Small intestine (tissue), 7 donors: ENCODE results near the gene CLDN2. TPM values are rescaled to one million over a fixed set of nuclear protein-coding genes. Genes with fewer than 3 reads are reported as not detected.

Source experiments
- DNase-seq, 2 donors: peaks; one replicate each; pipeline versions ENCODE4 v3.0.0 to v3.0.0-alpha.2; 2013
- FAIRE-seq: peaks from 2 replicates; lab custom pipeline; 2012; peaks lifted over from hg19 to GRCh38; lab: Jason Lieb, UNC
- H3K27ac ChIP-seq, 3 donors: one replicate each; pipeline ENCODE4 v1.5.1; 2013; ENCODE audit warnings: low read length in 2 of 3, mild to moderate bottlenecking in 2 of 3, control low read depth in 1 of 3, inconsistent platforms in 1 of 3, low read depth in 1 of 3, moderate library complexity in 1 of 3
- H3K27me3 ChIP-seq, 3 donors: one replicate each; pipeline ENCODE4 v1.6.1; 2013; ENCODE audit warnings: low read length in 3 of 3, inconsistent platforms in 1 of 3; ENCODE audit not compliant: control insufficient read depth in 3 of 3, insufficient read depth in 3 of 3
- H3K36me3 ChIP-seq, 3 donors: one replicate each; pipeline ENCODE4 v1.6.1; 2013; ENCODE audit warnings: low read length in 3 of 3, inconsistent platforms in 1 of 3, low read depth in 1 of 3, mild to moderate bottlenecking in 1 of 3, moderate library complexity in 1 of 3; ENCODE audit not compliant: control insufficient read depth in 3 of 3, insufficient read depth in 2 of 3
- H3K4me1 ChIP-seq, 3 donors: one replicate each; pipeline ENCODE4 v1.6.1; 2013; ENCODE audit warnings: low read length in 2 of 3, inconsistent platforms in 1 of 3, low read depth in 1 of 3, mild to moderate bottlenecking in 1 of 3, moderate library complexity in 1 of 3; ENCODE audit not compliant: control insufficient read depth in 3 of 3, insufficient read depth in 2 of 3
- H3K4me3 ChIP-seq, 3 donors: one replicate each; pipeline ENCODE4 v1.5.1; 2013; ENCODE audit warnings: low read length in 3 of 3, control low read depth in 1 of 3, inconsistent platforms in 1 of 3, low read depth in 1 of 3, mild to moderate bottlenecking in 1 of 3, moderate library complexity in 1 of 3
- H3K9me3 ChIP-seq, 2 donors: one replicate each; pipeline ENCODE4 v1.6.1; 2013; ENCODE audit warnings: low read depth in 1 of 2, low read length in 1 of 2; ENCODE audit not compliant: control insufficient read depth in 2 of 2, insufficient read depth in 1 of 2
- WGBS, 3 donors: extraction: QIAGEN DNeasy Blood & Tissue Kit; methylation state at CpG; one replicate each; pipeline ENCODE4 v1.1.7; 2013; 5-methylcytosine and 5-hydroxymethylcytosine counted together
- polyA plus RNA-seq, 4 donors: library from polyadenylated mRNA; stranded (reverse) in 3 of 4; unstranded in 1 of 4; fragments of 200-250 nt in 3 of 4; fragments of 120-200 nt in 1 of 4; gene quantifications; one replicate each; pipeline versions ENCODE4 v1.2.1 to v1.2.3, GENCODE V29; 2013
- donor health status: healthy with polysubstance abuse.
- donor health status: control.
- donor health status: control.
- donor health status: Bipolar disorder and iron deficiency.
- donor health status: healthy.

Gene CLDN2
- polyA plus RNA-seq, 4 donors = 1.3 to 156 (median 22.0) TPM

DNA sequence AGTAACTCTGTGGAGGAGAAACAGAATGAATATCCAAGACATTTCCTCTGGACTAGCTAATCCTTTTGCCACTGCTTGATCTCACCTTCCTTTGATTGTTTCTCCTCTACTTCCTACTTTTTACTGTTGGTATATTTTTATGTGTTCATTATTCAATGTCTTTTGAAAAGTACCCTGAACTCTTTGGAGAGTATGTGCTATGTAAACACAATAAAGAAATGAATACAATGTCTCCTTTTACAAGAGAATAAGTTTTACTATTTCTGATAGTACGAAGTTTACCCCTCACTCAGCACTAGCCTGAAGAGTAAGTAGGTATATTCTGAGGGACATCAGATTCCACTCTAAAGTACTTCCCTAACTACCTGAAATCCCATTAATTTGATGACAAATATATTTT is 19.9 kb downstream of the CLDN2 start:
- no peak overlapping the region for H3K4me3 ChIP-seq
- no peaks in the 10 kb centered on the region for H3K9me3 ChIP-seq
- H3K36me3 ChIP-seq = peaks cover 0 to 9% (median 4%) of the 10 kb centered on the region in 3 donors
- peaks cover 0 to 15% (median 0%) of the 10 kb centered on the region in 3 donors for H3K4me1 ChIP-seq
- 22 to 56% (median 33%) methylated on average over 1 of the region's 1 CpG for WGBS, 3 donors
- no peaks in the 10 kb centered on the region for H3K27me3 ChIP-seq
- H3K27ac ChIP-seq = no peak overlapping the region
- DNase-seq (no peak), FAIRE-seq (no peak)

DNA sequence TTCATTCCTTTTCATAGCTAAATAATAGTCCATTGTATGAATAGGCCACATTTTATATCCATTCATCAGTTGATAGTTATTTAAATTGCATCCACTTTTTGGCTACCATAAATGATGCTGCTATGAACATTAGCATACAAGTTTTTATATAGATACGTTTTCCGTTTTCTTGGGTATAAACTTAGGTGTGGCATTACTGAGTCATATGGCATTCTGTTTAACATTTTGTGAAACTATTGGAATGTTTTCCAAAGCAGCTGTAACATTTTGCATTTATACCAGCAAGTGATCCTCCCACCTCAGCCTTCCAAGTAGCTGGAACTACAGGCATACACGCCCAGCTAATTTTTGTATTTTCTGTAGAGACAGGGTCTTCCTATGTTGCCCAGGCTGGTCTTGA is 26.3 kb downstream of the CLDN2 start:
- WGBS, 3 donors = 85 to 96% (median 96%) methylated on average over 3 of the region's 3 CpGs
- Histone ChIP-seq H3K36me3 (peaks cover 0 to 6% (median 2%) of the 10 kb centered on the region in 3 donors), H3K27ac (no peak overlapping the region), H3K4me3 (no peak overlapping the region), H3K4me1 (peaks cover 0 to 5% (median 0%) of the 10 kb centered on the region in 3 donors), H3K27me3 (no peaks in the 10 kb centered on the region), H3K9me3 (no peaks in the 10 kb centered on the region)
- DNase-seq (no peak), FAIRE-seq (no peak)

DNA sequence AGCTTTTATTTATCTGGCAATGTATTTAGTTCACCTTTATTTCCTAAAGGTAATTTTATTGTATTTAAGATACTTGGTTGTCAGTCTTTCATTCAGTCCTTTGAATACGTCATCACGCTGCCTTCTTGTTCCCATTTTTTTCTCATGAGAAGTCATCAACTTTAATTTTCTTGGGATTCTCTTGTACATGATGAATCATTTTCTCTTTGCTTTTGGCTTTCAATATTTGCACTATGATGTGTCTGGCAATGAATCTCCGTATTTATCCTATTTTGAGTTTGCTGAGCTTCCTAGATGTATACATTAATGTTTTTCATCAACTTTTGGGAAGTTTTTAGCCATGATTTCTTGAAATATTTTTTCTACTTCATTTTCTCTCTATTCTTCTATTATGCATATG is 28.4 kb downstream of the CLDN2 start:
- Histone ChIP-seq H3K27me3 (no peaks in the 10 kb centered on the region), H3K4me1 (peaks cover 0 to 11% (median 0%) of the 10 kb centered on the region in 3 donors), H3K27ac (no peak overlapping the region), H3K9me3 (no peaks in the 10 kb centered on the region), H3K36me3 (no peaks in the 10 kb centered on the region), H3K4me3 (no peak overlapping the region)
- 84 to 98% (median 94%) methylated on average over 3 of the region's 3 CpGs for WGBS, 3 donors
- FAIRE-seq (no peak), DNase-seq (no peak)

DNA sequence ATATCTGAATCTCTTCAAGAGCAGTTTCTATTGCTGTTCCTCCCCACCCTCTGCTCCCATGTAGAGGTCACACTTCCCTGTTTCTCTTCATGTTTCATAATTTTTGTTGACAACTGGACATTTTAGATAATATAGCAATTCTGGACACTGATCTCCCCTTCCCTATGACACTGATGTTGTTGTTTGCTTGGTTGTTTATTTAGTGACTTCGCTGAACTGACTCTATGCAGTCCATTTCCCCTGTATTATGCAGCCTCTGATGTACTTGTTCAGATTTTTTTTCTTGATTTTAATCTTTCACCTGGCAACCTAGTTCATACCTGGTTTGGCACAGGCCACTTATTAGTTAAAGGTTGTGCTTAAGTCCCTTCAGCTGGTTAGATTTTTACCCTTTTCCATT is 29.2 kb downstream of the CLDN2 start:
- FAIRE-seq (no peak), DNase-seq (no peak)
- Histone ChIP-seq H3K27me3 (no peaks in the 10 kb centered on the region), H3K4me1 (peaks cover 0 to 11% (median 0%) of the 10 kb centered on the region in 3 donors), H3K4me3 (no peak overlapping the region), H3K27ac (no peak overlapping the region), H3K36me3 (no peaks in the 10 kb centered on the region), H3K9me3 (no peaks in the 10 kb centered on the region)
- WGBS, 3 donors = 58 to 94% (median 85%) methylated on average over 1 of the region's 1 CpG

DNA sequence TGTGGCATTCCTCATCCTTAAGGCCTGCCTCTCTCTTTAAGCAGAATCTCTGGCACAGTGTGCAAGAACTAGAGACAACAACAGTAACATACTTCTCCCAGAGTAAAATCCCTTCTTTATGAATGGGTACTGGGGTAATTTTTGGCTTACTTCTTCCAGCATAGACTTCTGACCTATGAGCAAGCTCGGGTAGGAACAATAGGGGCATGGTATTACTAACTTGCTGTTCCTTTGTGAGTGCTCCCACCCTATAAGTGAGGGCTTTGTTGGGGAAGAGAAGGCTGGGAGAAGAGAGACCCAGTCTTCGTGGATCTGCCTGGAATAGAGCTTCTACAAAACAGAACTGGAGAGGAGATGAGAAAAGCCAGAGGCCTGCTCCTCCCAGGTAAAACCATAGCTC is 30.2 kb downstream of the CLDN2 start:
- Histone ChIP-seq H3K27me3 (no peaks in the 10 kb centered on the region), H3K36me3 (no peaks in the 10 kb centered on the region), H3K4me3 (no peak overlapping the region), H3K4me1 (peaks cover 0 to 11% (median 0%) of the 10 kb centered on the region in 3 donors), H3K9me3 (no peaks in the 10 kb centered on the region), H3K27ac (no peak overlapping the region)
- 56 to 76% (median 76%) methylated on average over 2 of the region's 2 CpGs for WGBS, 3 donors
- no peak for FAIRE-seq
- DNase-seq = no peak

DNA sequence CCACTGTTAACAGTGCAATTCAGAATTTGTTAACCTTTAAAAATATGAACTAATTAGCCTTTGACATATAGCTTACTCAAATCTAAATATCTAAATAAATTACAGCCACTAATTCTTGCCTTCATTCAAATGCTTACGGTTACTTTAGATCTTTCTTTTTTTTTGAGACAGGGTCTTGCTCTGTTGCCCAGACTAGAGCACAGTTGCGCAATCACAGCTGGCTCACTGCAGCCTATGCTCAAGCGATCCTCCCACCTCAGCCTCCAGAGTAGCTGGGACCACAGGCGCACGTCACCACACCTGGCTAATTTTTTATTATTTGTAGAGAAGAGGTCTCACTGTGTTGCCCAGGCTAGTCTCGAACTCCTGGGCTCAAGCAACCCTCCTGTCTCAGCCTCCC is 31.0 kb downstream of the CLDN2 start:
- no peaks in the 10 kb centered on the region for H3K9me3 ChIP-seq
- H3K36me3 ChIP-seq = peaks cover 0 to 2% (median 0%) of the 10 kb centered on the region in 3 donors
- no peak overlapping the region for H3K4me3 ChIP-seq
- 90 to 93% (median 91%) methylated on average over 6 of the region's 6 CpGs for WGBS, 3 donors
- DNase-seq = no peak
- no peak for FAIRE-seq
- H3K27ac ChIP-seq = no peak overlapping the region
- no peaks in the 10 kb centered on the region for H3K27me3 ChIP-seq
- peaks cover 0 to 11% (median 0%) of the 10 kb centered on the region in 3 donors for H3K4me1 ChIP-seq

DNA sequence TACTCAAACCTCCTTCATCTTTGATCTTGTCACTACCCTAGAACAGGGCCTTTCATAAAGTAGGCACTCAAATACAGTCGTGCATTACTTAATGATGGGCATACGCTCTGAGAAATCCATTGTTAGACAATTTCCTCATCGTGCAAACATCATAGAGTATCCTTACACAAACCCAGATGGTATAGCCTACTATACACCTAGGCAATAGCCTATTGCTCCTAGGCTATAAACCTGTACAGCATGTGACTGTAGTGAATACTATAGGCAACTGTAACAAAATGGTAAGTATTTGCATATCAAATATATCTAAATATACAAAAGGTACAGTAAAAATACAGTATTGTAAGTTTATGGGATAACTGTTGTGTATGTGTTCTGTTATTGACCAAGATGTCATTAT is 31.9 kb downstream of the CLDN2 start:
- FAIRE-seq (no peak), DNase-seq (peak in 1 of 2 donors; percentile 6)
- Histone ChIP-seq H3K9me3 (no peaks in the 10 kb centered on the region), H3K36me3 (peaks cover 0 to 2% (median 0%) of the 10 kb centered on the region in 3 donors), H3K4me1 (peaks cover 0 to 11% (median 0%) of the 10 kb centered on the region in 3 donors), H3K4me3 (no peak overlapping the region), H3K27ac (peak overlapping the region in 1 of 3 donors; percentile 69), H3K27me3 (no peaks in the 10 kb centered on the region)
- WGBS, 3 donors = 40 to 67% (median 53%) methylated on average over 3 of the region's 3 CpGs

DNA sequence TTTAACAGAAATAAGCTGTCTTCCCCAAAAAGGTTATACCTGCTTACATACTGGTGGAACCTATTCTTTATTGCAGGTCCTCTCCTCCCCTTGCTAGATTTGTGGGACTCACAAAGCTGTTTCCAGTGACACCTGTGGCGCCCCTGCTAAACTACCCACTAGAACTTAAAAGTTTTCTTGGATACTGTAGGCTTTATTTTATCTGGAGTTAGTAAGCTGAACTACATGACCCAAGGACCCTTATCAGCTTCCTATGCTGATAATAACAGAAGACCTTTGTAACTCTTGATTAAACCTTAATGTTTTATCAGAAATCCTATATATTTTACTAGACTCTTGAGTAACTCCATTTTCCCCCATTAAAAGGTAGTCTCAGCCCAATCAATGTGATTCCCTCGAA is 32.3 kb downstream of the CLDN2 start:
- Histone ChIP-seq H3K27me3 (no peaks in the 10 kb centered on the region), H3K36me3 (peaks cover 0 to 2% (median 0%) of the 10 kb centered on the region in 3 donors), H3K4me3 (no peak overlapping the region), H3K4me1 (peaks cover 0 to 11% (median 0%) of the 10 kb centered on the region in 3 donors), H3K9me3 (no peaks in the 10 kb centered on the region), H3K27ac (peak overlapping the region in 1 of 3 donors; percentile 69)
- FAIRE-seq (no peak), DNase-seq (peak; percentile 35 to 42)
- WGBS, 3 donors = 9 to 67% (median 32%) methylated on average over 1 to 2 of the region's 2 CpGs

DNA sequence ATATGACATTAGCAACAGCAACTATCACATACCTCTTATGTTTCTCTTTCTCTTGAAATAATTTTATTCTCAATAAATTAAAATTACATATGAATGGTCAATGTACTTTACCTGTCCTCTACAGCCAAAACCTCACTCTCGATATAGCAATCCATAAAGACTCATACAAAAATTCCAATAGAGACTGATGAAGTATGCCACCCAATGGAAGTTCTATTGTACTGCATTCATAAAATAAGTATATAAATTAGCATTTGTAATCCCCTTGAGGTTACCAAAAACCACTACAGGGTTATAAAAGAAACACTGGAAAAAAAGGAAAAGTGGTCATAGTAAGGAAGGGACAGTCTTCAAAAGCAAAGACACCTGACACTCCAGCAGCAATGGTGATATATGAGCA is 32.8 kb downstream of the CLDN2 start:
- H3K27ac ChIP-seq = peak overlapping the region in 1 of 3 donors; percentile 69
- FAIRE-seq = no peak

More for the DNA sequence above, 32.8 kb downstream of the CLDN2 start:
- Histone ChIP-seq H3K36me3 (peaks cover 0 to 2% (median 0%) of the 10 kb centered on the region in 3 donors), H3K4me3 (no peak overlapping the region), H3K9me3 (no peaks in the 10 kb centered on the region), H3K4me1 (peaks cover 0 to 11% (median 0%) of the 10 kb centered on the region in 3 donors), H3K27me3 (no peaks in the 10 kb centered on the region)
- 16 to 41% (median 19%) methylated on average over 1 of the region's 1 CpG for WGBS, 3 donors
- DNase-seq = no peak
